ENCODE data around the gene MAP4K5.

Gene MAP4K5

DNA sequence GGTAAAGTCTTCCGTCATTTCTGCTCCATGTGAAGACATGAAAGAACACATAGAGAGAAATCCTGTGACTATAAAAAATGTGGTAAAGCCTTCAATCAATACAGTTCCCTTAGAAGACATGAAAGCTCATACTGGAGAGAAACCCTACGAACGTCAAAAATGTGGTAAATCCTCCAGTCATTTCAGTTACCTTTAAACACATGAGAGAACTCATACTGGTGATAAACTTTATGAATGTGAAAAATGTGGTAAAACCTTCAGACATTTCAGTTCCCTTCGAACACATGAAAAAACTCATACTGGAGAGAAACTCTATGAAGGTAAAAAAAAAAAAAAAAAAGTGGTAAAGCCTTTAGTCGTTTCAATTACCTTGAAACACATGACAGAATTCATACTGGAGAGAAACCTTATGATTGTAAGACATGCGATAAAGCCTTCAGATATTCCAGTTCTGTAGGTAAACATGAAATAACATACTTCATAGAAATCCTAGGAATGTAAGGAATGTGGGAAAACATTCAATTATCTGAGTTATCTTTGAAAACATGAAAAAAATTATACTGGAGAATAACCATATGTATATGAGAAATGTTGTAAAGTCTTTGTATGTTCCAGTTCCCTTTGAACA is 60.4 kb downstream of the MAP4K5 start:
- H3K27ac Mint-ChIP-seq: no peak overlapping the region
- H3K9me3 Mint-ChIP-seq (ENCODE audit: low read depth): peaks cover 8% of the 10 kb centered on the region
- H3K4me3 Mint-ChIP-seq: no peak overlapping the region
- H3K27me3 Mint-ChIP-seq: no peaks in the 10 kb centered on the region
- H3K36me3 Mint-ChIP-seq: peaks cover 64% of the 10 kb centered on the region
- H3K4me1 Mint-ChIP-seq (ENCODE audit: low read depth): no peaks in the 10 kb centered on the region

- no peak overlapping the region for H3K27ac Mint-ChIP-seq
- H3K4me1 Mint-ChIP-seq (ENCODE audit: low read depth): no peaks in the 10 kb centered on the region
- no peaks in the 10 kb centered on the region for H3K27me3 Mint-ChIP-seq
- H3K4me3 Mint-ChIP-seq: no peak overlapping the region
- peaks cover 8% of the 10 kb centered on the region for H3K9me3 Mint-ChIP-seq (ENCODE audit: low read depth)
- peaks cover 63% of the 10 kb centered on the region for H3K36me3 Mint-ChIP-seq
Observed at GRCh38 chr14:50469982-50470381, 62.4 kb downstream of the MAP4K5 start.

DNA sequence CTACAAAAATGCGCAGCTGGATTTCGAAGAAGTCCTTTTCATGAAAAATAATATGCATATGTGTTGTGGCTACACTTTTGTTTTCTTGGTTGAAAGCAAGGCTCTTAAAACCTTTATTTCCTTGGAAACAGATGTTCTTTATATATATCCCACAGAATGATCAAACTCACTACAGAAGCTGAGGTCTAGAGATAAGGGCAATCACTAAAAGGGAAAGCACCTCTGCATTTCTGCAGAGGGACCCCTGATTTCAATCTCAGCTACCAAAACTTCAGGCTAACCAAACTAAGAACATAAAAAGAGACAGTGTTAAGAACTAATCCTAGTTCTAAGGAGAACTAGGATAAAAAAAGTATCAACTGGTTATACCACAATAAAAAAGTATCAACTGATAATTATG is 70.3 kb downstream of the MAP4K5 start:
- H3K27me3 Mint-ChIP-seq: no peaks in the 10 kb centered on the region
- peaks cover 18% of the 10 kb centered on the region for H3K36me3 Mint-ChIP-seq
- no peaks in the 10 kb centered on the region for H3K9me3 Mint-ChIP-seq (ENCODE audit: low read depth)
- no peaks in the 10 kb centered on the region for H3K4me1 Mint-ChIP-seq (ENCODE audit: low read depth)
- no peak overlapping the region for H3K4me3 Mint-ChIP-seq
- H3K27ac Mint-ChIP-seq: no peak overlapping the region

- no peak overlapping the region for H3K4me3 Mint-ChIP-seq
- peaks cover 3% of the 10 kb centered on the region for H3K9me3 Mint-ChIP-seq (ENCODE audit: low read depth)
- H3K27ac Mint-ChIP-seq: no peak overlapping the region
- H3K4me1 Mint-ChIP-seq (ENCODE audit: low read depth): peaks cover 4% of the 10 kb centered on the region
- H3K27me3 Mint-ChIP-seq: no peaks in the 10 kb centered on the region
- peaks cover 32% of the 10 kb centered on the region for H3K36me3 Mint-ChIP-seq
Observed at GRCh38 chr14:50453869-50454268, 78.5 kb downstream of the MAP4K5 start.

- no peak overlapping the region for H3K4me3 Mint-ChIP-seq
- H3K27me3 Mint-ChIP-seq: no peaks in the 10 kb centered on the region
- peaks cover 32% of the 10 kb centered on the region for H3K36me3 Mint-ChIP-seq
- peaks cover 3% of the 10 kb centered on the region for H3K9me3 Mint-ChIP-seq (ENCODE audit: low read depth)
- H3K27ac Mint-ChIP-seq: peak overlapping the region; percentile 2
- peaks cover 4% of the 10 kb centered on the region for H3K4me1 Mint-ChIP-seq (ENCODE audit: low read depth)
Observed at GRCh38 chr14:50452979-50453705, 79.2 kb downstream of the MAP4K5 start.

DNA sequence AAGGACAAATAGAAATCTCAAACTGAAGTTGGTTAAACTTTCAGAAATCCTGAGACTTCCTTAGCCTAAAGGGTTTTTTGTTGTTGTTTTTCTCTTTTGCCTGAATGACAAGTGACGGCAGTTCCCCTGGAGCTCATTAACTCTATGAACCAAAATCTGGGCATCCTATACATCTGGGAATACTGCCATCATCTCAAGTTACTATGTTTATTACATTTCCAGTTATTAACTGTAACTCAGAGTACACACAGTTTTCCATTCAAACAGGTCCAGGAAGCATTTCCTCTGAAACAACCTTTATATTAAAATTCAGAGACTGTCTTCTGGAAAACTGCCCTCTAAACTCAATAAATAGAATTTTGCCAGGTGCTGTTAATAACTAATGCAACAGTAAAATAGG is 80.1 kb downstream of the MAP4K5 start:
- H3K4me1 Mint-ChIP-seq (ENCODE audit: low read depth): peaks cover 7% of the 10 kb centered on the region
- peaks cover 3% of the 10 kb centered on the region for H3K9me3 Mint-ChIP-seq (ENCODE audit: low read depth)
- no peak overlapping the region for H3K27ac Mint-ChIP-seq
- no peak overlapping the region for H3K4me3 Mint-ChIP-seq
- peaks cover 36% of the 10 kb centered on the region for H3K36me3 Mint-ChIP-seq
- H3K27me3 Mint-ChIP-seq: no peaks in the 10 kb centered on the region

GRCh38 chr14:50451854-50452253 is 80.5 kb downstream of the MAP4K5 start:
- peaks cover 3% of the 10 kb centered on the region for H3K9me3 Mint-ChIP-seq (ENCODE audit: low read depth)
- H3K4me3 Mint-ChIP-seq: no peak overlapping the region
- peaks cover 7% of the 10 kb centered on the region for H3K4me1 Mint-ChIP-seq (ENCODE audit: low read depth)
- no peak overlapping the region for H3K27ac Mint-ChIP-seq
- no peaks in the 10 kb centered on the region for H3K27me3 Mint-ChIP-seq
- peaks cover 36% of the 10 kb centered on the region for H3K36me3 Mint-ChIP-seq

DNA sequence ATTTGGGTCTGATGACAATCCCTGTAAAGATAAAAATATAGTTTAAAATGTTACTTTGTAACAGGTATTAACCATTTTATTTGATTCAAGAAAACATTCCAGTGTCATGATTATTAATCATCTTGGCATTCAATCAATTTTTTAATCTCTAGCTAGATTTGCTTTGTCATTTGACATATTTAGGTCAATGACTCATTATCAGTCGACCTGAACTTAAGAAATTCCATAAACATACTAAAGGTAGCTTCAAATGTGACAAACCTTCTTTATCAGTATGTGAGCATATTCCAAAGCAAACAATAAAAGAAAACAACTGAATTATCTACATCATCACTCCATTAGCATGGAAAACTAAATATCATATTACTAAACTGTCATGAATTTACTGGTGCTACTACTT is 84.9 kb downstream of the MAP4K5 start:
- H3K36me3 Mint-ChIP-seq: peaks cover 30% of the 10 kb centered on the region
- H3K27ac Mint-ChIP-seq: no peak overlapping the region
- H3K4me3 Mint-ChIP-seq: no peak overlapping the region
- no peaks in the 10 kb centered on the region for H3K27me3 Mint-ChIP-seq
- H3K4me1 Mint-ChIP-seq (ENCODE audit: low read depth): peaks cover 3% of the 10 kb centered on the region
- H3K9me3 Mint-ChIP-seq (ENCODE audit: low read depth): peaks cover 3% of the 10 kb centered on the region

GRCh38 chr14:50434528-50434927 is 97.8 kb downstream of the MAP4K5 start:
- H3K4me3 Mint-ChIP-seq: no peak overlapping the region
- no peaks in the 10 kb centered on the region for H3K4me1 Mint-ChIP-seq (ENCODE audit: low read depth)
- H3K27me3 Mint-ChIP-seq: no peaks in the 10 kb centered on the region
- H3K36me3 Mint-ChIP-seq: peaks cover 28% of the 10 kb centered on the region
- H3K9me3 Mint-ChIP-seq (ENCODE audit: low read depth): peaks cover 7% of the 10 kb centered on the region
- H3K27ac Mint-ChIP-seq: no peak overlapping the region

GRCh38 chr14:50432131-50432530 is 100.2 kb downstream of the MAP4K5 start:
- H3K27ac Mint-ChIP-seq: no peak overlapping the region
- H3K9me3 Mint-ChIP-seq (ENCODE audit: low read depth): peaks cover 4% of the 10 kb centered on the region
- peaks cover 22% of the 10 kb centered on the region for H3K36me3 Mint-ChIP-seq
- H3K27me3 Mint-ChIP-seq: no peaks in the 10 kb centered on the region
- no peaks in the 10 kb centered on the region for H3K4me1 Mint-ChIP-seq (ENCODE audit: low read depth)
- no peak overlapping the region for H3K4me3 Mint-ChIP-seq

DNA sequence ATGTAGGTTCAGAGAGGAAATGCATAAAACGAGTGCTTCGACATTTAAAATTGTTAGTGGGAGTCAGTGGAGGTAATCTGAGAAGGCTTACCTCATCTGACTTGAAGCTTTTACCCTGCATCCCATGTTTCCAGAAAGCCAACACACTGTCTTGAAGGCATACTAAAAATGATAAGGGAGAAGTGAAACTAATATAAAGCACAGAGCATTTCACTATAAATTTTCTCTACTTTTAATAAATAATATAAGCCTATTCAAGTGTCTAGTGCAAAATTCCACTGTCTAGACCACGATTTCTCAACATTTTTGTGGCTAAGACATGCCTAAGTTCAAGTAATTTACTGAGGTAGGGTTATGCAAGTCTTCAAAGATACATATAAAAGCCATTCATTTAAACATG is 106.6 kb downstream of the MAP4K5 start:
- no peak overlapping the region for H3K27ac Mint-ChIP-seq
- H3K27me3 Mint-ChIP-seq: no peaks in the 10 kb centered on the region
- no peaks in the 10 kb centered on the region for H3K4me1 Mint-ChIP-seq (ENCODE audit: low read depth)
- H3K36me3 Mint-ChIP-seq: peaks cover 8% of the 10 kb centered on the region
- no peaks in the 10 kb centered on the region for H3K9me3 Mint-ChIP-seq (ENCODE audit: low read depth)
- no peak overlapping the region for H3K4me3 Mint-ChIP-seq

GRCh38 chr14:50425105-50425504 is 107.3 kb downstream of the MAP4K5 start:
- H3K27me3 Mint-ChIP-seq: no peaks in the 10 kb centered on the region
- peaks cover 11% of the 10 kb centered on the region for H3K36me3 Mint-ChIP-seq
- H3K9me3 Mint-ChIP-seq (ENCODE audit: low read depth): no peaks in the 10 kb centered on the region
- no peaks in the 10 kb centered on the region for H3K4me1 Mint-ChIP-seq (ENCODE audit: low read depth)
- H3K27ac Mint-ChIP-seq: no peak overlapping the region
- no peak overlapping the region for H3K4me3 Mint-ChIP-seq

GRCh38 chr14:50423529-50423928 is 108.8 kb downstream of the MAP4K5 start:
- Mint-ChIP-seq H3K9me3 (ENCODE audit: low read depth) (no peaks in the 10 kb centered on the region), H3K4me1 (ENCODE audit: low read depth) (no peaks in the 10 kb centered on the region), H3K4me3 (no peak overlapping the region), H3K36me3 (peaks cover 10% of the 10 kb centered on the region), H3K27ac (no peak overlapping the region), H3K27me3 (no peaks in the 10 kb centered on the region)

DNA sequence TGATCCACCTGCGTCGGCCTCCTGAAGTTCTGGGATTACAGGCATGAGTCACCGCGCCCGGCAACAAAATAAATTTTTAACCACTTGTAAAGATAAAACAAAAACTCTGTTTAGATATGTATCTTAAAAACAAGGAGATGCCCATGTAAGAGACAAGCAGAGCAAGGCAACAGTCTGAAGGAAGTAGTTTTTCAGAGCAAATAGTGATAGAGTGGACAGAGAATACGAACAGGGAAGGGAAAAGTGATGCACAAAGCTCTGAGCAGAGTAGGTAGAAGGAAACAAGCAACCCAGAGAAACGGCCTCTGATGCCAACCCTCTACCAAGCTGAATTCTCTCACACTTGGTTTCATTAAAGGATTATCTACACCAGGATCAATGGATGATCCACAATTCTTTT is 110.9 kb downstream of the MAP4K5 start:
- Mint-ChIP-seq H3K4me1 (ENCODE audit: low read depth) (peaks cover 3% of the 10 kb centered on the region), H3K36me3 (peaks cover 19% of the 10 kb centered on the region), H3K27me3 (no peaks in the 10 kb centered on the region), H3K9me3 (ENCODE audit: low read depth) (no peaks in the 10 kb centered on the region), H3K27ac (no peak overlapping the region), H3K4me3 (no peak overlapping the region)

- H3K36me3 Mint-ChIP-seq: peaks cover 29% of the 10 kb centered on the region
- H3K27me3 Mint-ChIP-seq: no peaks in the 10 kb centered on the region
- H3K4me1 Mint-ChIP-seq (ENCODE audit: low read depth): peaks cover 3% of the 10 kb centered on the region
- H3K4me3 Mint-ChIP-seq: no peak overlapping the region
- peaks cover 4% of the 10 kb centered on the region for H3K9me3 Mint-ChIP-seq (ENCODE audit: low read depth)
- H3K27ac Mint-ChIP-seq: no peak overlapping the region
Observed at GRCh38 chr14:50417853-50418252, 114.5 kb downstream of the MAP4K5 start.

GRCh38 chr14:50410921-50411320 is 121.4 kb downstream of the MAP4K5 start:
- H3K4me3 Mint-ChIP-seq: no peak overlapping the region
- H3K9me3 Mint-ChIP-seq (ENCODE audit: low read depth): peaks cover 27% of the 10 kb centered on the region
- H3K27ac Mint-ChIP-seq: no peak overlapping the region
- H3K27me3 Mint-ChIP-seq: no peaks in the 10 kb centered on the region
- no peaks in the 10 kb centered on the region for H3K4me1 Mint-ChIP-seq (ENCODE audit: low read depth)
- peaks cover 19% of the 10 kb centered on the region for H3K36me3 Mint-ChIP-seq
